GM19035 (cell line): ENCODE results near the gene ELK3.

ENCODE experiments used
- ATAC-seq: cut with Tn5 transposase; IDR thresholded peaks from one replicate; pipeline ENCODE4 v1.9.1; 2021; ENCODE audit not compliant: unreplicated experiment

The ELK3 gene

DNA sequence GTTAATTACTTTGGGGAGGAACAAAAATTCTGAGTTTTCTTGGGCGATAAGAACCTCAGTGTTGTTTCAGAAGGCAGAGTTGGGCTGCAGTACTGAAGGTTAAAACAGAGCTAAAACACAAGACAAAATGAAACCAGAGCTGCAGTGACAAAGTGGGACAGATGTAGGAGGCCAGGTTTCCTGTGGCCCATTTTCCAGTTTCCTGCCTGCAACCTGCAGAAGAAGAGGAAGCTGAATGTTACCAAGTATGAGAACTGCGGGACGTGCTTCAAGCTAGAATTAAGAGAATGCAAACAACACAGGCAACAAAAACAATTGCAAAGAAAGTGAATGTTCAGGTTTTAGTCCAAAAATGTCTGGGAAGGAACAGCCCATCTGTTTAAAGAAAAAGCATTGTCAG lies 17.8 kb downstream of the ELK3 start:
- ATAC-seq = no peak

DNA sequence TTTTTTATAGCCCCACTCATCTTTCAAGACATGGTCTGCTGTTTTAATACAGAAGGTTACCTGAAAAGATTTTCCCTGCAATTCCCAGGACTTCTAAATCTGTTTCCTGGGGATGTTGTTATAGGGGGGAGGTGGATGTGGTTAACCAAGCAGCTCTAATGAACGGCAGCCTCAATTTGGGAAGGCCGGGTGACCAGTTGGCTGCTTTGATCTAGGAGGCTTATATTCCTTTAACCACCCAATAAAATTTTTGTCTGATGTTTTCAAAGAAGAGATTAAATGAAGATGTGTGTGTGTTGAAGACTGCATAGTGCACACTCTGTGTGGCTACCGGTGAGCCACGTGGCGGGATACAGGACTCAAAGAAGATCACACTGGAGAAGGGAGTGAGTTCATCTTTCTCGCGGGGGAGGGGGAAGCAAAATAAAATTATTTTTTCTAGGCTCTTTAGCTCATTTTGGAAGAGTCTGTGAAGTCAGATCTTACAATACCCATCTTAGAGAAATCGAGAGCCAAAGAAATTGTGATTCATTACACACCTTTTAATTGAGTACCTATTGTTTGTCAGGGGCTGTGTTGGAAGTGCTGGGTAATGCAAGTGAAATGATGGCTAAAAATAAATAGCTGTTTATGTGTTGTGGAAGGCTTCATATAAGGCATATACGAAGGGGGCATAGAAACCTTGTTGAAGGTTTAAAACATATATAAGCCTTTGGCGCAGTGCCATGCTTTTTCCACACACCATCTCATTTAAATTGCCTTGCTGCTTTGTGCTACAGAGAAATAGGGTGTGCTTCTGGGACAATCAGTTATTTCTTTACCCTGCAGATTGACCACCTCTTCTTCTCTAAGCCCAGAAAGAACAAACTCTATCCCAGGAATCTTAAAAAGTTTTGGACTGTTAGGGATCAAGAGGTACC lies 18.5 kb downstream of the ELK3 start:
- no peak for ATAC-seq

GRCh38 chr12:96213869-96214268 lies 19.7 kb downstream of the ELK3 start:
- no peak for ATAC-seq

GRCh38 chr12:96215919-96216273 lies 21.7 kb downstream of the ELK3 start:
- ATAC-seq = no peak

DNA sequence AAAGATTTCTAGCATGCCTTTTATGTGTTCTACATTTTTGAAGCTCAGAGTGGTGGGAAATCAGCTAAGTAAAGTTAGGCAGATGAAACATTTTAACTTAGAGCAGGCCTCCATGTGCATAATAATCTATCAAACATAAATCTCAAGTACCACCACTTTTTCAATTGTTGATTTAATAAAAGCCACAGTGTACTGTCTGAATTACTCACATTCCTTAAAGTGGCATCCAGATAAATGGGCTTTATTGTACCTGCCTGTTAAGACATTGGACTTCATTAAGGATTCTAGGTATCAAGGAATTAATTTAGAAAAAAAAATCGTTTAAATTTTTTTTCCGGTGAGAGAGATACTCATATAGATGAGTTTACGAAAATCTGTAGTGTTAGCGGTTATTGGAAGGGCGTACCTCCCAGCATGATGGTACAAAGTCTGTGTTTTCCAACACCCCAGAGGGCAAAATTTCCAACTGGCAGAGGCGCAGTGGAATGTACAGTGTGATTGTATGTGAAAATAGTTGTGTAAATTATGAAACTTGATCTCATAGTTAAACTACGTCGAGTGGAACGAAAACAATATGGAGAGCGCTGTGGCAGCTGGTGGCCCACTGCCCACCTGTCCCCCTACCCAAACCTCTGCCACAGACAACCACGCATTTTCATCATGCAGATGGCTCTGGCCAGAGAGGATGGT lies 25.0 kb downstream of the ELK3 start:
- no peak for ATAC-seq

DNA sequence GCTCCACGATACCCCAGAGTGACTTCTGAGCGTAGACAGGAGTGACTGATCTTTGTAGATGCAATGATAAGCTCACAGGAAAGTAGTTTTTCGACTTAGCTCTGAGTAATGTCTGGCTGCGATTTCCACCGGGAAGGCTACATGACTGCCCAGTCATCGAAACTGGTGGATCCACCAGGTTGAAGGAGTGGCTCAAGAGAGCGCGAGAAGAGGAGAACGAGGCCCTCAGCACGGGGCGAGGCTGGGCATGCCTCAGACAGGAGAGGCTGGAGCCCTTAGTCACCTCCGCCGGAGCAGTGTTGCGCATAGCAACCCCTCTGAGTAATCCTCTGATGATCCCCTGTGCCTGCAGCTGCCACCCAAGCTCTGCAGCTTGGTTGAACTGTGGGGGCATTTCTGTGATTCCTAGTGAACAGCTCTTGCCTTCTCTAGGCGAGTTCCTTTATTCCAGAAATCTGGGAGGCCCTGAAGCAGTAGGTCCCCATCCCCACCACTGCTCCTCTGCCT lies 25.6 kb downstream of the ELK3 start:
- ATAC-seq = no peak

GRCh38 chr12:96220902-96221301 lies 26.7 kb downstream of the ELK3 start:
- no peak for ATAC-seq

- no peak for ATAC-seq
Measured at GRCh38 chr12:96221391-96221790, 27.2 kb downstream of the ELK3 start.

DNA sequence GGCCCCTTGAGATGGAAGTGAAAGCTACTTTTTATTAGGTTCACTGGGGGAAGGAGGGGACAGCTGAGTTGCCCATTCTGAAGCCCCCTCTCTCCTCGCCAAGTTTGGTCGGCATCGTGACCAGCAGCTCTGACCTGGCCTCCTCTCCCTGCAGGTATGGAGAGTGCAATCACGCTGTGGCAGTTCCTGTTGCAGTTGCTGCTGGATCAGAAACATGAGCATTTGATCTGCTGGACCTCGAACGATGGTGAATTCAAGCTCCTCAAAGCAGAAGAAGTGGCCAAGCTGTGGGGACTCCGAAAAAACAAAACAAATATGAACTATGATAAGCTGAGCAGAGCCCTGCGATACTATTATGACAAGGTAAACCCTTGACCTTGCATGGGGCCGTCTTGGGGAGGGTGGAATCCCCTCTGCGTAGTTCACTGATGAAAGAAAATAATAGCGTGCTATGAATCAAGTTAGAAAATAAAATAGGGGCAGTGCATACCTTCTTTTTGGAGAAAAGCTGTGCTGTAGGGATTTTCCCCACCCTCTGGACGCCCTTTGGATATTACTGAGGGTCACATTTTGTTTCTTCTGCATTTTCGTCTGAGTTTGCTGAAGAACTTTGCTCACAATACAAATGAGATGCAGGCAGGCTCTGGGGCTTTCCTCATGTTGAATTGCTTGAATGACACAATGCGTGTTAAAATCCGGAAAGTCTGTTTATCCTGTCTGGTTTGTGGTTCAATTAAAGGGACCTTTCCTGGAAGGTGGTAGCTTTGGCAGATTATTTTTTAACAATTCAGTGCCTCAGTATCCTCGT lies 29.4 kb downstream of the ELK3 start:
- no peak for ATAC-seq

- no peak for ATAC-seq
Measured at GRCh38 chr12:96224219-96224615, 30.0 kb downstream of the ELK3 start.

- ATAC-seq = no peak
Measured at GRCh38 chr12:96225044-96225855, 31.1 kb downstream of the ELK3 start.

DNA sequence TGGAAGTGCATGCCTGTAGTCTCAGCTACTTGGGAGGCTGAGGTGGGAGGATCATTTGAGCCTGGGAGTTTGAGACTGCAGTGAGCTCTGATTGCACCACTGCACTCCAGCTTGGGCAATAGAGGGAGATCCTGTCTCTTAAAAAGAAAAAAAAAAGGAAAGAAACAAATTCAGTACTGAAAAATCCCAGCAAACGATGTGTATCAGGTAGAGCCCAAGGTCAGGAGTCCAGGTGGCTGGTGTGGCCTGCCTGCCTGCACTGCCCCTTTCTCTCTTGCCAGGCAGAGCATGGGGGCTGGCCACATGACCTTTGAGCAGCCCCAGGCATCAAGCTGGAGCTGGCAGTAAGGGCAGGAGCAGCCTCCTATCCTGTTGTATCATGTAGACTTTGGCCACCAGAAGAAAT lies 31.8 kb downstream of the ELK3 start:
- no peak for ATAC-seq

- no peak for ATAC-seq
Measured at GRCh38 chr12:96226401-96226800, 32.2 kb downstream of the ELK3 start.

DNA sequence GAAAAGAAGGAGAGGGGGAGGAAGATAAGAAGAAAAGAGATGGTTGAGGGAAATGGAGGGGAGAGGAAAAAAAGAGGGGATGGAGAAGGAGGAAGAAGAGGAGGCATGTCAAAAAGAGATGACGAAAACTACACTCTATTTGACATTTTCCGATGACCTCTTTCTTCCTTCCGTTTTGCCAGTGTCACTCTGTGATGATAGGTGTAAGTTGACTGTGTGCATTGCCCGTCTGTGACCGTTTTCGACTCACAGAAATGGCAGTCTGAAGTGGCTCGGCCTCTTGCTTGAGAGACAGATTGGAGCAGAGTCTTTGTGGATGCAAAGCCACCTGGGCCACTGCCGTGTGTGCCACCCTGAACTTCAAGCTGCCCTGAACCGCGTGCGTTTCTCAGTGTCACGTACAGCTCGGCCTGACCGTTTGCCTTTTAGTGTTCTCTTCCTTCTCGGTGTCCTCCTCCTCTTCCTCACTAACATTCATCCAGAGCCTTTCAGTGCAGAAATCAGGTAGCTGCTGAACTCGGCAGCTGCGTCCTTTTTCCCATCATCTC lies 32.7 kb downstream of the ELK3 start:
- no peak for ATAC-seq

DNA sequence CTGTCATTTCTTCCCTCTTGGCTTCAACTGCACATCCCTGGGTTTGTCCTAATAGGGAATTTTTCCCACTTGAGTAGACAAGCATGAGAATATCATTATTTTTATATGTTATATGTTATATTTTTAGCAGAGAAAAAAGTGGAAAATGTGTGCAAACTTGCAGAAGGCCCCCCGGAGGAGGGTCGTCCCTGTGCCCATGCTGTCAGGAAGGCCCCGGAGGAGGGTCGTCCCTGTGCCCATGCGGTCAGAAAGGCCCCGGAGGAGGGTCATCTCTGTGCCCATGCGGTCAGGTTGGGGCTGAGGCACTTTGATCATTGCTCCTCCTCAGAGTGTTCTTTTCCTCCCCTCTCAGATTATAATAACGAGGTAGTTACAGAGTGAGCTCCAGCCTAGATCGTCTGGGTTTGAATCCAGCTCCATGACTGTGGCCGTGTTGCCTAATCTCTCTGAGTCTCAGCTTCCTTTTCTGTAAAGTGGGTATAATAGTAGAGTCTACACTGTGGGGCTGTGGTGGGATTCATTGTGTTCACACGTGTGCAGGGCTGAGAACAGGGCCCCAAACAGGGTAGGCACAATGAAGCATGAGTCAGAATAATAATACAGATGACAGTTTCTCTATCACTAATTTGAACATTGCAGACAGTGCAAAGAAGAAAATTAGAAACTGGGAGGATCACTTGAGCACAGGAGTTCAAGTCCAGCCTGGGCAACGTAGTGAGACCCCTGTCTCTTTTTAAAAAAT lies 33.4 kb downstream of the ELK3 start:
- no peak for ATAC-seq

GRCh38 chr12:96228566-96229248 lies 34.5 kb downstream of the ELK3 start:
- ATAC-seq = no peak

- no peak for ATAC-seq
Measured at GRCh38 chr12:96230646-96231045, 36.5 kb downstream of the ELK3 start.

- no peak for ATAC-seq
Measured at GRCh38 chr12:96233168-96233567, 39.0 kb downstream of the ELK3 start.

DNA sequence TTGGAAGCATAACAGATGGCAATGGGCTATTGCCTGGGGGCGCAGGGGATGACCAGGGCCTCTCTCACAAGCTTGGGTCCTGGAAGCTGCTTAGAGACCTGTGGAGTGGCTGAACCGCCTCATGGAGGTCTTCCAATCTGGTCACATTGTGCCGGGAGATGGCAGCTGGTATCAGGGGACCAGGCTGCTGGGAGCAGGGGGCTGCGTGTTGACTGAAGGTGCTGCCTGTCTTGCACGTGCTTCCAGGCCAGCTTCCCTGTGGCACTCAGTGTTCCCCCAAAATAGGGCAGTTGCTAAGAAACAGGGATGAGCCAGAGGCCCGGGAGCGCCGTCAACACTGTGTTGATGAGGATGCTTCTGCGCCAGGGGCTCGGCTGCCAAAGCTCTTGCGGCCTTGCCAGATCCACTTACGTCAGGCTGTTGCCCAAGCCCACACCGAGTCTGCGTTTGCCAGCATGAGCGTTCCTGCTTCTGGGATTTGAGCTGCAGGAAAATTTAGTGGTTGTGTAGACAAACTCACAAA lies 39.8 kb downstream of the ELK3 start:
- no peak for ATAC-seq
